DMS79 (cell line): ENCODE measurements around the gene MAJIN.
"Not testable (repeated sequence)": the region's sequence is repeated elsewhere in the genome, so short reads cannot be mapped to it uniquely, and the experiment has no call there.

Source experiments
- DNase-seq: peaks from one replicate; lab custom pipeline; 2025; lab: John Stamatoyannopoulos, UW

MAJIN gene

GRCh38 chr11:64990222-64990923 is 18.5 kb upstream of the MAJIN start:
- DNase-seq, result no peak

- DNase-seq, result no peak
Measured at GRCh38 chr11:64989416-64989815, 17.5 kb upstream of the MAJIN start.

GRCh38 chr11:64987998-64988854 is 16.3 kb upstream of the MAJIN start:
- no peak for DNase-seq

GRCh38 chr11:64983339-64983738 is 11.4 kb upstream of the MAJIN start:
- DNase-seq, result not testable (repeated sequence)

- no peak for DNase-seq
Measured at GRCh38 chr11:64976651-64977050, 4.7 kb upstream of the MAJIN start.

GRCh38 chr11:64974124-64974523 is 2.2 kb upstream of the MAJIN start:
- no peak for DNase-seq

GRCh38 chr11:64970731-64971151 is 1.2 kb downstream of the MAJIN start:
- DNase-seq, result no peak

- DNase-seq, result no peak
Measured at GRCh38 chr11:64969209-64969608, 2.7 kb downstream of the MAJIN start.

GRCh38 chr11:64967375-64967774 is 4.5 kb downstream of the MAJIN start:
- DNase-seq, result no peak

GRCh38 chr11:64963072-64963631 is 8.8 kb downstream of the MAJIN start:
- no peak for DNase-seq

- DNase-seq, result no peak
Measured at GRCh38 chr11:64960719-64961118, 11.2 kb downstream of the MAJIN start.

- DNase-seq, result no peak
Measured at GRCh38 chr11:64959498-64959897, 12.4 kb downstream of the MAJIN start.

- no peak for DNase-seq
Measured at GRCh38 chr11:64954201-64954600, 17.7 kb downstream of the MAJIN start.

- DNase-seq, result no peak
Measured at GRCh38 chr11:64951529-64951928, 20.4 kb downstream of the MAJIN start.

- DNase-seq, result no peak
Measured at GRCh38 chr11:64947208-64947814, 24.6 kb downstream of the MAJIN start.

GRCh38 chr11:64936539-64936938 is 35.4 kb downstream of the MAJIN start:
- no peak for DNase-seq

GRCh38 chr11:64935359-64936081 is 36.4 kb downstream of the MAJIN start, which contains the start of gene GPHA2:
Gene GPHA2, minus strand, starts transcription at chr11:64935893. Its CDS starts 433 bp downstream, at chr11:64935460.
- DNase-seq, result no peak

- DNase-seq, result no peak
Measured at GRCh38 chr11:64934682-64935358, 37.1 kb downstream of the MAJIN start.

GRCh38 chr11:64933935-64934681 is 37.8 kb downstream of the MAJIN start:
- no peak for DNase-seq

GRCh38 chr11:64933213-64933934 is 38.5 kb downstream of the MAJIN start:
- DNase-seq, result no peak
